Measurements from ENCODE around the gene TAS2R60.
"Not testable (repeated sequence)": the region's sequence is repeated elsewhere in the genome, so short reads cannot be mapped to it uniquely, and the experiment has no call there.

TAS2R60 gene

GRCh38 chr7:143411976-143412708 lies 31.1 kb upstream of the TAS2R60 start:
- no peak for DNase-seq

- DNase-seq = no peak
These were observed 30.1 kb upstream of the TAS2R60 start for GRCh38 chr7:143413123-143413522.

- not testable (repeated sequence) for DNase-seq
These were observed 28.0 kb upstream of the TAS2R60 start for GRCh38 chr7:143415209-143415608.

- no peak for DNase-seq
These were observed 27.4 kb upstream of the TAS2R60 start for GRCh38 chr7:143415742-143416397.

GRCh38 chr7:143416565-143417149 lies 26.6 kb upstream of the TAS2R60 start:
- no peak for DNase-seq

- no peak for DNase-seq
These were observed 25.4 kb upstream of the TAS2R60 start for GRCh38 chr7:143417734-143418383.

- DNase-seq = no peak
These were observed 24.4 kb upstream of the TAS2R60 start for GRCh38 chr7:143418681-143419458.

- DNase-seq = no peak
These were observed 23.4 kb upstream of the TAS2R60 start for GRCh38 chr7:143419880-143420279.

GRCh38 chr7:143420624-143421023 lies 22.6 kb upstream of the TAS2R60 start:
- not testable (repeated sequence) for DNase-seq

- no peak for DNase-seq
These were observed 21.2 kb upstream of the TAS2R60 start for GRCh38 chr7:143422033-143422432.

- not testable (repeated sequence) for DNase-seq
These were observed 18.8 kb upstream of the TAS2R60 start for GRCh38 chr7:143424476-143424875.

GRCh38 chr7:143426479-143427142 lies 16.6 kb upstream of the TAS2R60 start:
- no peak for DNase-seq

- no peak for DNase-seq
These were observed 13.2 kb upstream of the TAS2R60 start for GRCh38 chr7:143429770-143430698.

GRCh38 chr7:143431109-143431508 lies 12.1 kb upstream of the TAS2R60 start:
- no peak for DNase-seq

- DNase-seq = no peak
These were observed 9.5 kb upstream of the TAS2R60 start for GRCh38 chr7:143433759-143434158.

- no peak for DNase-seq
These were observed 8.6 kb upstream of the TAS2R60 start for GRCh38 chr7:143434660-143435059.

- no peak for DNase-seq
These were observed 8.0 kb upstream of the TAS2R60 start for GRCh38 chr7:143435266-143435665.

GRCh38 chr7:143436325-143436946 lies 6.8 kb upstream of the TAS2R60 start:
- DNase-seq = no peak

GRCh38 chr7:143437578-143437977 lies 5.7 kb upstream of the TAS2R60 start:
- no peak for DNase-seq

GRCh38 chr7:143439866-143440265 lies 3.4 kb upstream of the TAS2R60 start:
- no peak for DNase-seq

Data from activated CD4-positive, alpha-beta T cell treated with anti-CD3 and anti-CD28 coated beads for 48 hours (primary cell).